Measurements from ENCODE around the gene CDK6.

CDK6 gene

DNA sequence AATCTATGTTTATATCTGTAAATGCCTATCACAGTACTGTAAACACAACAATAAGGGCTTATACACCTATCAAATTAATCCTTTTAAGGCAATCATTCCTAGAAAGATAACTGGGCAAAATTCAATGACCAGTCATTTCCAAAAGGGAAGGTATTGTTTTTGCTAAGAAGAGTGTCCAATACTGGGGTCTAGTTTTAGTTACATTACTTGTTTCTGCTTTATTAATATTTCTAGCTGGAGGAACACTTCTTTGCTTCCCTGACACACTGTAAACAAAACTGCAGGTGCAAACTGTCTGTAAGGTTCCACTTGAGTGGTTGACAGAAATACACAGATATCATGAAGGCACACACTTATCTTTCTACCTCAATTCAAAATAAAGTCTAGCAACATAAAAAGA is 162.0 kb downstream of the CDK6 start:
- peak; percentile 12 for DNase-seq (ENCODE audit: low spot score)
- TF ChIP-seq, protein P1, sequence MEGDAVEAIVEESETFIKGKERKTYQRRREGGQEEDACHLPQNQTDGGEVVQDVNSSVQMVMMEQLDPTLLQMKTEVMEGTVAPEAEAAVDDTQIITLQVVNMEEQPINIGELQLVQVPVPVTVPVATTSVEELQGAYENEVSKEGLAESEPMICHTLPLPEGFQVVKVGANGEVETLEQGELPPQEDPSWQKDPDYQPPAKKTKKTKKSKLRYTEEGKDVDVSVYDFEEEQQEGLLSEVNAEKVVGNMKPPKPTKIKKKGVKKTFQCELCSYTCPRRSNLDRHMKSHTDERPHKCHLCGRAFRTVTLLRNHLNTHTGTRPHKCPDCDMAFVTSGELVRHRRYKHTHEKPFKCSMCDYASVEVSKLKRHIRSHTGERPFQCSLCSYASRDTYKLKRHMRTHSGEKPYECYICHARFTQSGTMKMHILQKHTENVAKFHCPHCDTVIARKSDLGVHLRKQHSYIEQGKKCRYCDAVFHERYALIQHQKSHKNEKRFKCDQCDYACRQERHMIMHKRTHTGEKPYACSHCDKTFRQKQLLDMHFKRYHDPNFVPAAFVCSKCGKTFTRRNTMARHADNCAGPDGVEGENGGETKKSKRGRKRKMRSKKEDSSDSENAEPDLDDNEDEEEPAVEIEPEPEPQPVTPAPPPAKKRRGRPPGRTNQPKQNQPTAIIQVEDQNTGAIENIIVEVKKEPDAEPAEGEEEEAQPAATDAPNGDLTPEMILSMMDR (IDR thresholded peaks at IDR 0.05; ENCODE audit: extremely low read depth, missing control alignments) = no peak

DNA sequence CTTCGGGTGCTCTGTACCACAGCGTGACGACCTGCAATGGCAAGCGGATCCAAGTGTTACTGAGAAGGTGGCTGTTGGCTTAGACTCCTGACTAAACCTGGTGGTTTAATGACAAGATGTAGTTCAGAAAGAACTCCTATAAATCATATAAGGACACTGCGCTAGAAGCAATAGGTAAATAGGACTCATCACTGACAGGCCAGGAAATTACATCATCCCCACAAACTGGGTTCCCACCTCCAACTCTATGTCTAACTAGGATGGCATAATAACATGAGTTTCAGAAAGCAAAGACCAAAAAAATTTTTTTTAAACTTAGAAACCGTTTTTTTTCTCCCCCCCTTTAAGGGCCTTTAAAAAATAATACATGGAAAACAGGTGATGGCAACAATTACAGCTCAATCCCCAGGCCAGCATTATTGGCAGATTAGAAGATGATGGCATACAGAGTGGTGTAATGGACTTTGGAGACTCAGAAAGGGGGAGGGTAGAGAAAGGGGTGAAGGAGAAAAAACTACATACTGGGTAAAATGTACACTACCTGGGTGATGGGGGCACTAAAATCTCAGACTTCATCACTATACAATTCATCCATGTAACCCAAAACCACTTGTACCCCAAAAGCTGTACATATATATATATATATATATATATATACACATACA is 164.7 kb downstream of the CDK6 start:
- DNase-seq (ENCODE audit: low spot score) = no peak
- TF ChIP-seq, protein P1 (IDR thresholded peaks at IDR 0.05; ENCODE audit: extremely low read depth, missing control alignments) = no peak

DNA sequence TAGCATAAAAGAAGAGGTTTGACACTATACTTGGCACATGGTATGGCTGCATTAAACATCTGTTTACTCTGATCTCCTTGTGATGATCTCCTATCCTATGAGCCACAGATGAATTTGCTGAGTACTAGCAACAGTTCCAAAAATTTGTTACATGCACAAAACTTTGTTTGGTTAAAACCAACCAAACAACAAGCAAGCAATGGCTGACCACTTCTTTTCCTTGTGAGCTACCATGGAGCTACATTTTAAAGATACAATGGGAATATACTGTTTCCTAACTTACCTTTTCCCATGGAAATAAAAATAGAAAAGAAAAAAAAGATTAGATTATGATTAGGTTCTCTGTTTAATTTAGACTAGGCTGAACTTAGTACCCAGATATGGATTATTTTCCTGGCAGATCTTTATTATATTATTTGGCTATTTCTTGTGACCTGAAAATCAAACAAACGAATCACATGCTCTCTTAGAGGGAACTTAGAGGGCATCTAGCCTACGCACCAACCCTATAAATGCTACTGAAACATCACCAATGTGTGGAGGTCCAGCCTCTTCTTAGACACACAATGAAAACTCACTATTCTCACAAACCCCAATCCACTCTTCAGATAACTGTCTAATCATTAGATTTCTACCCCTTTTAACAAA is 166.0 kb downstream of the CDK6 start:
- TF ChIP-seq, protein P1 (IDR thresholded peaks at IDR 0.05; ENCODE audit: extremely low read depth, missing control alignments) = no peak
- no peak for DNase-seq (ENCODE audit: low spot score)

DNA sequence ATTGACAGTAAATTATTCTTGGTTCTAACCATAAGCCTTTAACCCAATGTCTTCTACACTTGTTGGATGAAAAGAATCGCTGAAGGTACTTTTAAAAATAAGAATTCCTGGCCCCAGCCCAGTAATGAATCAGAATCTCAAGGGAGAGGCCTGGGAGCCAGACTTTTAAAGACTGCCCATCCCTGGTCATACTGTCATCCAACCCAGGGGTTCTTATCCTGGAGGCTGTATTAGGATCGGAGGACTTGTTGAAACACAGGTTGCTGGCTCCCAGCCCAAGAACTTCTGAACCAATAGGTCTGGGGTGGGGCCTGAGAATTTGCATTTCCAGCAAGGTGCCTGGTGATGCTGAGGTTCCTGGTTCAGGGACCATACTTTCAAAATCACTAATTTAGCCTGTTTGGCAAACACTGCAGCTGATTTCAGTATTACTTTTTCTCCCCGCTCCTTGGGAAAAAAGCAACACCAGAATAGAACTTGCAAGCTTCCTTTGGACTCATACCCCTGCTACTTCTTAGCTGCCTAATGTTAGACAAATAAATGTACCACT is 166.7 kb downstream of the CDK6 start:
- no peak for DNase-seq (ENCODE audit: low spot score)
- TF ChIP-seq, protein P1 (IDR thresholded peaks at IDR 0.05; ENCODE audit: extremely low read depth, missing control alignments) = no peak

DNA sequence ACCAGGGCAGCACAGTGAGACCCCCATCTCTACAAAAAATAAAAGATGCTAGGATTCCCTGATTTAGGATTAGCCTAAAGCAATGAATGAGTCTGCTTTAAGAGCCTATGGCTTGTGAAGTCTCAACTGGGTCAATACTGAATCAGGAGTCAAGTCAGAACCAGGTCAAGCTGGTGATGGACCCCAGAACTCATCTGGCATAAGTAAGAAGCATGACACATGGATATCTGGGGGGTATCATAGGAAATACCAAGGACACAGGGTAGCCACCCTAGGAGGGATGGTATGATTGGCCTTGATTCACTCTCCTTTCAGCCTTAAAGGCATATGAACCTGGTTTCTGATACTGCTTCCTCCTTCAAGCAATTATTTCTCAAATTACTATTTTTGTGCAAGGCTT is 167.8 kb downstream of the CDK6 start:
- DNase-seq (ENCODE audit: low spot score) = no peak
- TF ChIP-seq, protein P1 (IDR thresholded peaks at IDR 0.05; ENCODE audit: extremely low read depth, missing control alignments) = no peak

DNA sequence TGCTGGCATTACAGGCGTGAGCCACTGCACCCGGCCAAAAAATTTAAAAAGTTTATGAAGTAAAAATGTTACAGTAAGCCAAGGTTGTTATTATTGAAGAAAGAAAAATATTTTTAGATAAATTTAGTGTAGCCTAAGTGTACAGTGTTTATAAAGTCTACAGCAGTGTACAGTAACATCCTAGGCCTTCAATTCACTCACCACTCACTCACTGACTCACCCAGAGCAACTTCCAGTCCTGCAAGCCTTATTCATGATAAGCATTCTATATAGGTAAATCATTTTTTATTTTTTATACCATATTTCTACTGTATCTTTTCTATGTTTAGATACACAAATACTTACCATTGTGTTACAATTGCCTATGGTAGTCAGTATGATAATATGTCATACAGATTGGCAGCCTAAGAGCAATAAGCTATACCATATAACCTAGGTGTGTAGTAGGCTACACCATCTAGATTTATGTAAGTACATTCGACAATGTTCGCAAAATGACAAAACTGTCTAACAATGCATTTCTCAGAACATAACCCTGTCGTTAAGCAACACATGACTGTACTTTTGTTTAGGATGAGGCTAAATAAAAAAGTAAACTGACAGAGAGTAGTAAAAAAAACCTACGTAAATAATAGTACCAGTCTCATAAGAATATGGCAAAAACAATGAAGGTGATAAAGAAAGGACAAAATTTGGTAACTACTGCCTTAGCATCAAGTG is 168.4 kb downstream of the CDK6 start:
- no peak for DNase-seq (ENCODE audit: low spot score)
- TF ChIP-seq, protein P1 (IDR thresholded peaks at IDR 0.05; ENCODE audit: extremely low read depth, missing control alignments) = no peak

DNA sequence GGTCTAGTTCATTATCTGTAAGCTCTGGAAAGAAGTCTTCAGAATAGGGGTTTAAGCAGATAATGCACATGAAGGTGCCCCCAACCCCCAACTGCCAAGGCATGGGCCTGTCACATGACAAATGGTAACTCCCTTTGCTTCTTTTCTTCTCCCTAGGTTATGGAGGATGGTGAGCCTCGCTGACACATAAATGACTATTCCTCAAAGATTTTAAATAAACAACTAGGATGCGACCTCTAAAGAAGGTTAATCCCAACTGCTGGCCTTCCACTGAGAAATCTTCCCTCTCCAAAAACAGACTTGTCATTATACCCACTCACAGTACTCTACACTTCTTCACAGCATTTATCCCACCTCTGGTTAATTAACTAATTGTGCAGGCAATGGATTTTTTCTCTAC is 170.4 kb downstream of the CDK6 start:
- no peak for DNase-seq (ENCODE audit: low spot score)
- TF ChIP-seq, protein P1 (IDR thresholded peaks at IDR 0.05; ENCODE audit: extremely low read depth, missing control alignments) = no peak

Measured in GM20000 (cell line).